Fibroblast of lung (primary cell): ENCODE results near the gene AGBL4. TPM values are rescaled to one million over a fixed set of nuclear protein-coding genes. Genes with fewer than 3 reads are reported as not detected.

Source experiments
- DNase-seq, 2 donors: peaks; one replicate each; pipeline versions ENCODE4 v3.0.0 to v3.0.0-alpha.2; 2010; ENCODE audit warnings: low read depth in 2 of 2
- H2AFZ ChIP-seq: 2 replicates; pipeline ENCODE4 v1.5.1; 2012; ENCODE audit warnings: low read length, control low read depth, inconsistent platforms
- H3K27ac ChIP-seq: 2 replicates; pipeline ENCODE4 v1.5.1; 2011; ENCODE audit warnings: low read length, control low read depth; ENCODE audit not compliant: insufficient read depth
- H3K27me3 ChIP-seq: 2 replicates; pipeline ENCODE4 v1.5.1; 2011; ENCODE audit warnings: mild to moderate bottlenecking, low read length; ENCODE audit not compliant: control insufficient read depth, insufficient read depth
- H3K36me3 ChIP-seq: 2 replicates; pipeline ENCODE4 v1.5.1; 2011; ENCODE audit warnings: low read length; ENCODE audit not compliant: control insufficient read depth, insufficient read depth
- H3K4me1 ChIP-seq: 2 replicates; pipeline ENCODE4 v1.5.1; 2011; ENCODE audit warnings: low read length; ENCODE audit not compliant: control insufficient read depth, insufficient read depth; ENCODE audit errors: extremely low read depth
- H3K4me2 ChIP-seq: 2 replicates; pipeline ENCODE4 v1.5.1; 2011; ENCODE audit warnings: low read length, control low read depth; ENCODE audit not compliant: insufficient read depth; ENCODE audit errors: extremely low read depth
- H3K4me3 ChIP-seq, 4 experiments: fragments of 200-600 bp in 1 of 4; sonication (generic) in 1 of 4; replicated peaks in 1 of 4; 2 replicates each; pipeline ENCODE4 v1.5.1; 2011 to 2016; ENCODE audit warnings: low read length in 4 of 4, low read depth in 3 of 4, mild to moderate bottlenecking in 3 of 4, control low read depth in 2 of 4, inconsistent platforms in 1 of 4, mixed read lengths in 1 of 4; ENCODE audit not compliant: insufficient read depth in 1 of 4; ENCODE audit errors: control extremely low read depth in 1 of 4
- H3K79me2 ChIP-seq: 2 replicates; pipeline ENCODE4 v1.5.1; 2012; ENCODE audit warnings: mild to moderate bottlenecking, low read length, inconsistent platforms; ENCODE audit not compliant: control insufficient read depth, insufficient read depth
- H3K9ac ChIP-seq: 2 replicates; pipeline ENCODE4 v1.5.1; 2011; ENCODE audit warnings: mild to moderate bottlenecking, low read length, control low read depth; ENCODE audit not compliant: insufficient read depth
- H3K9me3 ChIP-seq: 2 replicates; pipeline ENCODE4 v1.5.1; 2012; ENCODE audit warnings: low read depth, low read length; ENCODE audit not compliant: control insufficient read depth, insufficient read depth
- H4K20me1 ChIP-seq: 2 replicates; pipeline ENCODE4 v1.5.1; 2011; ENCODE audit warnings: low read length; ENCODE audit not compliant: control insufficient read depth, insufficient read depth; ENCODE audit errors: extremely low read depth
- EZH2 ChIP-seq: IDR thresholded peaks from 2 replicates; pipeline ENCODE4 v1.5.1; 2012; ENCODE audit warnings: low read length, control low read depth, mild to moderate bottlenecking; ENCODE audit errors: missing control alignments
- polyA plus RNA-seq, 2 donors: library from polyadenylated mRNA; depleted of rRNA in 1 of 2; stranded (reverse) in 1 of 2; unstranded in 1 of 2; fragments of >200 nt; gene quantifications; 2 replicates each; pipeline ENCODE4 v1.2.1, GENCODE V29; 2011 to 2012; ENCODE audit warnings: missing spikeins in 1 of 2
- total RNA-seq: library from RNA; depleted of rRNA; stranded (reverse); fragments of >200 nt; gene quantifications from 2 replicates; pipeline ENCODE4 v1.2.1, GENCODE V29; 2014
- TF ChIP-seq, protein P1 (sequence below), 2 donors: IDR thresholded peaks in 1 of 2; conservative IDR thresholded peaks in 1 of 2; 1 replicate in 1 of 2; 2 replicates in 1 of 2; pipeline ENCODE4 v1.5.1; 2011 to 2012; ENCODE audit warnings: low read length in 2 of 2, control low read depth in 1 of 2, inconsistent platforms in 1 of 2, low read depth in 1 of 2, mild to moderate bottlenecking in 1 of 2

The AGBL4 gene
- total and polyA plus RNA-seq, 2 donors (not counting 1 experiment from before 2014, with no cell fraction given): not detected

DNA sequence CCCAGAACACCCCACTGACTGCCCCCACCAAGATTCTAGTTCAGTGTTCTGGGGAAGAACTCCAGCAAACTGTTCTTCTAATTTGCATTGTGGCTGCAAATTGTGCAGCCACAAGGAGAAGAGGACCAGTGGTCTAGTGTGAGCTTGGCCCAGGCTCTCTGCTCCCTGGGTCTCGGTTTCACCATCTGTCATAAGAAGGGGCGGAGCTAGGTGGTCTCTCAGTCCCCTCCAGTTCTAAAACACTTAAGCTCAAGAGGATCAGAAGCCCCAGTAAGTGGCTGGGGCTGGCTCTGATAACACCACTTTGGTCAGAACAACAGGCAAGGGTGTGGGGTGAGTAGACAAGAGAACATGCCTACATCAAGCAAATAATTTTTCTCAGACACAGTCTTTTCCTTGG lies 1346.9 kb downstream of the AGBL4 start:
- Histone ChIP-seq H3K4me3 (no peak overlapping the region), H3K4me1 (no peaks in the 10 kb centered on the region), H3K9ac (no peak overlapping the region), H3K9me3 (no peaks in the 10 kb centered on the region), H3K27ac (no peak overlapping the region), H2AFZ (no peak overlapping the region), H3K27me3 (no peaks in the 10 kb centered on the region), H3K79me2 (no peaks in the 10 kb centered on the region), H3K4me2 (no peak overlapping the region), H3K36me3 (no peaks in the 10 kb centered on the region), H4K20me1 (no peaks in the 10 kb centered on the region)
- DNase-seq: no peak
- TF ChIP-seq, protein P1, sequence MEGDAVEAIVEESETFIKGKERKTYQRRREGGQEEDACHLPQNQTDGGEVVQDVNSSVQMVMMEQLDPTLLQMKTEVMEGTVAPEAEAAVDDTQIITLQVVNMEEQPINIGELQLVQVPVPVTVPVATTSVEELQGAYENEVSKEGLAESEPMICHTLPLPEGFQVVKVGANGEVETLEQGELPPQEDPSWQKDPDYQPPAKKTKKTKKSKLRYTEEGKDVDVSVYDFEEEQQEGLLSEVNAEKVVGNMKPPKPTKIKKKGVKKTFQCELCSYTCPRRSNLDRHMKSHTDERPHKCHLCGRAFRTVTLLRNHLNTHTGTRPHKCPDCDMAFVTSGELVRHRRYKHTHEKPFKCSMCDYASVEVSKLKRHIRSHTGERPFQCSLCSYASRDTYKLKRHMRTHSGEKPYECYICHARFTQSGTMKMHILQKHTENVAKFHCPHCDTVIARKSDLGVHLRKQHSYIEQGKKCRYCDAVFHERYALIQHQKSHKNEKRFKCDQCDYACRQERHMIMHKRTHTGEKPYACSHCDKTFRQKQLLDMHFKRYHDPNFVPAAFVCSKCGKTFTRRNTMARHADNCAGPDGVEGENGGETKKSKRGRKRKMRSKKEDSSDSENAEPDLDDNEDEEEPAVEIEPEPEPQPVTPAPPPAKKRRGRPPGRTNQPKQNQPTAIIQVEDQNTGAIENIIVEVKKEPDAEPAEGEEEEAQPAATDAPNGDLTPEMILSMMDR (conservative IDR thresholded peaks at IDR 0.05 in 1 of 2, IDR thresholded peaks at IDR 0.05 in 1 of 2; ENCODE audit: low read depth in 1 of 2, low read length in 2 of 2): no peak
- no peak for TF ChIP-seq EZH2

DNA sequence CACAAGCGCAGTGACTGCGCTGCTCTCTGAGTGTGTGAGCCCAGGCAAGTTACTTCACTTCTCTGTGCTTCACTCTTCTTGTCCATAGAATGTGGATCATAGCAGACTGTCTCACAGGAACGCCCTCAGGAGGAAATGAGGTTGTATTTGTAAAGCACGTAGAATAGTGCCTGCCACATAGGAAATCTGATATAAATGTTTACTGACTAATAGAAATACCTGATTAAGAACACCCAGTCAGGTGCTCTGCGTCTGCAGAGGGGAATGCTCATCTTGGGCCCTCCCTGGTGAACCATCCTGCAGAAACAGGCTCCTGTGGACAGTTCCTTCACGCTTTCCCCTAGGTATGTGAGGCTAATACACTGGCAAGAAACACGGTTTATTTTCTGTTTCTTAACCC lies 1347.4 kb downstream of the AGBL4 start:
- Histone ChIP-seq H3K9ac (no peak overlapping the region), H3K36me3 (no peaks in the 10 kb centered on the region)
- TF ChIP-seq, protein P1 (conservative IDR thresholded peaks at IDR 0.05 in 1 of 2, IDR thresholded peaks at IDR 0.05 in 1 of 2; ENCODE audit: low read depth in 1 of 2, low read length in 2 of 2): no peak
- TF ChIP-seq EZH2: no peak

DNA sequence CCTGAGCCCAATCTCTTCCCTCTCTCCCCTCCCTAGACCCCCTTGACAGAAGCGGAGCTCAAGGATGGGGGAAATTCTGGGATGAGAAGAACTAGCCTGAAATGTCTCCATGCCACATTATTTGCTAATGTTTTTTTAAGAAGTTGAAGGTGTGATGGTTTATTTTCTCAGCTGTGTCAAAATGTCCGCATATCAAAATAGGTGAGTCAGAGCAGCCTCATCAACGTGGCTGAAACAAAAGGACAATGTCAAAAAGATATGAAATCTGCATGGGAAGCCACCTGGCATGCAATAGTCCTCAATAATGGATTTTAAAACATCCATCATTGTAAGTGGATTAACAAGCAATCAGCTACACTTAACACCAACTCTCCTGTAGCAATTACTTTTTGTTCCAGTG lies 1348.5 kb downstream of the AGBL4 start:
- no peaks in the 10 kb centered on the region for H3K9me3 ChIP-seq
- H3K4me2 ChIP-seq: no peak overlapping the region
- no peaks in the 10 kb centered on the region for H3K27me3 ChIP-seq
- no peak overlapping the region for H3K27ac ChIP-seq
- no peaks in the 10 kb centered on the region for H3K79me2 ChIP-seq
- DNase-seq: peak in 1 of 2 donors; percentile 54
- no peaks in the 10 kb centered on the region for H3K36me3 ChIP-seq
- no peak overlapping the region for H3K9ac ChIP-seq
- H3K4me3 ChIP-seq: no peak overlapping the region
- H2AFZ ChIP-seq: no peak overlapping the region
- no peaks in the 10 kb centered on the region for H4K20me1 ChIP-seq
- no peaks in the 10 kb centered on the region for H3K4me1 ChIP-seq
- no peak for TF ChIP-seq EZH2
- TF ChIP-seq, protein P1 (conservative IDR thresholded peaks at IDR 0.05 in 1 of 2, IDR thresholded peaks at IDR 0.05 in 1 of 2; ENCODE audit: low read depth in 1 of 2, low read length in 2 of 2): no peak

More for the DNA sequence above, 1347.4 kb downstream of the AGBL4 start:
- H3K4me3 ChIP-seq: no peak overlapping the region
- H2AFZ ChIP-seq: no peak overlapping the region
- no peak overlapping the region for H3K27ac ChIP-seq
- no peaks in the 10 kb centered on the region for H4K20me1 ChIP-seq
- DNase-seq: no peak
- H3K79me2 ChIP-seq: no peaks in the 10 kb centered on the region
- H3K27me3 ChIP-seq: no peaks in the 10 kb centered on the region
- no peak overlapping the region for H3K4me2 ChIP-seq
- H3K9me3 ChIP-seq: no peaks in the 10 kb centered on the region
- H3K4me1 ChIP-seq: no peaks in the 10 kb centered on the region
